Measurements from ENCODE around the gene CCDC57.

CCDC57 gene

DNA sequence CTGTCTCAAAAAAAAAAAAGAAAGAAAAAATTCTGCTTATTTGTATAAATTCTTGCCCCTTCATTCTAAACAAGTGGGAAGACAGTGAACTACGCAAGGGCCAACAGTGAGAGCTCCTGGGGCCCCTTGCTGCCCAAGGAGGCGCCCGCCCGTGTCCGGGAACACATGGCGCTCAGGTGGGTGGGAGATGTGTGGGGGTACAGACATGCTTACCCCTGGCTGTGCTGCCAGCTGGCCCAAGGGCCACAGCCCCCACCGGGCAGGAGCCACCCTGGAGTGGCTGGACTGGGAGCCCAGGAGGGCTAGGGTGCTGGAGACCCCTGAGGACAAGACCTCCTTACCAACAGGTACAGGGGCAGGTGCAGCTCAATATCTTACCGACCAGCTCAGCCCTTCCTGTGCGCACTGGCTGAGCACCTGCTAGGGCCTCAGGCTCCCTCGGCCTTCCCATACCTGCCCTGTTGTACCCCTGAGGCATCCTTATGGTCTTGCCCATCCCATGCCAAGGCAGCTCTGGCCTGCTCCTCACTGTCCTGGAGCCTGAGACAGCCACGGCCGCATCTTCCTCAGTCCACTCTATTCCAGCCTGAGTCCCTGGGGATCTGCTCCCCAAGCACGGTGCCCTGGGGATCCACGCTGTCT, 56.2 kb downstream of the CCDC57 start:
- no peak overlapping the region for H2AFZ ChIP-seq (ENCODE audit: low read depth, low read length)
- H3K27me3 ChIP-seq (ENCODE audit: low read depth, low read length): no peaks in the 10 kb centered on the region
- H3K4me2 ChIP-seq (ENCODE audit: low read length): no peak overlapping the region
- H3K27ac ChIP-seq (ENCODE audit: low read length): no peak overlapping the region
- peaks cover 2% of the 10 kb centered on the region for H3K36me3 ChIP-seq (replicated peaks; ENCODE audit: low read depth, low read length)
- H3K4me1 ChIP-seq (ENCODE audit: low read length): no peaks in the 10 kb centered on the region
- TF ChIP-seq, protein P1, sequence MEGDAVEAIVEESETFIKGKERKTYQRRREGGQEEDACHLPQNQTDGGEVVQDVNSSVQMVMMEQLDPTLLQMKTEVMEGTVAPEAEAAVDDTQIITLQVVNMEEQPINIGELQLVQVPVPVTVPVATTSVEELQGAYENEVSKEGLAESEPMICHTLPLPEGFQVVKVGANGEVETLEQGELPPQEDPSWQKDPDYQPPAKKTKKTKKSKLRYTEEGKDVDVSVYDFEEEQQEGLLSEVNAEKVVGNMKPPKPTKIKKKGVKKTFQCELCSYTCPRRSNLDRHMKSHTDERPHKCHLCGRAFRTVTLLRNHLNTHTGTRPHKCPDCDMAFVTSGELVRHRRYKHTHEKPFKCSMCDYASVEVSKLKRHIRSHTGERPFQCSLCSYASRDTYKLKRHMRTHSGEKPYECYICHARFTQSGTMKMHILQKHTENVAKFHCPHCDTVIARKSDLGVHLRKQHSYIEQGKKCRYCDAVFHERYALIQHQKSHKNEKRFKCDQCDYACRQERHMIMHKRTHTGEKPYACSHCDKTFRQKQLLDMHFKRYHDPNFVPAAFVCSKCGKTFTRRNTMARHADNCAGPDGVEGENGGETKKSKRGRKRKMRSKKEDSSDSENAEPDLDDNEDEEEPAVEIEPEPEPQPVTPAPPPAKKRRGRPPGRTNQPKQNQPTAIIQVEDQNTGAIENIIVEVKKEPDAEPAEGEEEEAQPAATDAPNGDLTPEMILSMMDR (IDR thresholded peaks at IDR 0.05; ENCODE audit: low read depth, low read length): no peak
- TF ChIP-seq EZH2phosphoT487 (IDR thresholded peaks at IDR 0.05; ENCODE audit: low read depth): no peak
- no peaks in the 10 kb centered on the region for H3K79me2 ChIP-seq (ENCODE audit: low read length)
- H3K9me3 ChIP-seq (ENCODE audit: insufficient read depth, low read length): no peaks in the 10 kb centered on the region
- no peaks in the 10 kb centered on the region for H4K20me1 ChIP-seq (ENCODE audit: insufficient read depth, low read length)
- no peak overlapping the region for H3K4me3 ChIP-seq (ENCODE audit: low read length)
- H3K9ac ChIP-seq (ENCODE audit: low read length): no peak overlapping the region

DNA sequence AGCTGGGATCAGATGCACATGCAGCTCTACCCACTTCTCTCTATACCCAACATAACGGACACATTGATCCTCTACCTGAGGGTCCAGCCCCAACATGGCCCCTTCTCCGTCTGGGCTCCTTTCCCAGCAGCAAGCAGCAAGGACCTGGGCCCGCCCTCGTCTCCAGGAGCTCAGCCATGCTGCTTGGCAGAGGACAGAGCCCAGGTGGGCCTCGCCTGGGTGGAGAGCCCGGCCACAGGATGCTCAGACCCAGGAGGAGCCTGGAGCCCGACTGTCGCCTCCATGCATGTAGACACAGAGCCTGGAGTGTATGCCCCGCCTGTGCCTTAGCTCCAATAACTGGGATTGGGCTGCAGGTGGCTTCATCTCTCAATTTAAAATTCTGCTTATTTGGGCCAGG, 57.0 kb downstream of the CCDC57 start:
- Histone ChIP-seq H2AFZ (ENCODE audit: low read depth, low read length) (no peak overlapping the region), H3K9ac (ENCODE audit: low read length) (no peak overlapping the region), H3K36me3 (replicated peaks; ENCODE audit: low read depth, low read length) (no peaks in the 10 kb centered on the region), H3K27me3 (ENCODE audit: low read depth, low read length) (no peaks in the 10 kb centered on the region), H3K27ac (ENCODE audit: low read length) (no peak overlapping the region), H4K20me1 (ENCODE audit: insufficient read depth, low read length) (no peaks in the 10 kb centered on the region), H3K79me2 (ENCODE audit: low read length) (no peaks in the 10 kb centered on the region), H3K9me3 (ENCODE audit: insufficient read depth, low read length) (no peaks in the 10 kb centered on the region), H3K4me2 (ENCODE audit: low read length) (no peak overlapping the region), H3K4me1 (ENCODE audit: low read length) (no peaks in the 10 kb centered on the region), H3K4me3 (ENCODE audit: low read length) (no peak overlapping the region)
- TF ChIP-seq EZH2phosphoT487 (IDR thresholded peaks at IDR 0.05; ENCODE audit: low read depth): no peak
- TF ChIP-seq, protein P1 (IDR thresholded peaks at IDR 0.05; ENCODE audit: low read depth, low read length): no peak

DNA sequence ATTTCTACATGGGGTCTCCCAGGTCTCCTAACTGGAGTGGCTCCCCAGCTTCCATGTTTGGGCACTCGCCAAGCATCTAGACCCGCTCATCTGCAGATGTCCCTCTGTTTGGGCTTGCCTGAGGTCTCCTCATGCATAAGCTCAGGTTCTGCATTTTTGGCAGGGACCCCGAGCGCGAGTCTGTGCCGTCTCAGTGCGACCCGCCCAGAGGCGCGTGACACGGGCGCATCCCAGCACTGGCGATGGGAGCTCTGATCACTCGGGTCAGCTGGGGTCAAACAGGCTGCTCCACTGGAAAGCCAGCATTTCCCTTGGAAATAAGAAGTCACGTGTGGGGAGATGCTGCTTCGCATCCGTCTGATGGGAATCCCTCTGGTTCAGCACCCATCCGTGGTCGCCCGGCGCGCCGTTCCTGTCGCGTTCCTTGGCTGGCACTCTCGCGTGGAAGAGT, 57.7 kb downstream of the CCDC57 start:
- Histone ChIP-seq H3K36me3 (replicated peaks; ENCODE audit: low read depth, low read length) (no peaks in the 10 kb centered on the region), H3K4me3 (ENCODE audit: low read length) (no peak overlapping the region), H3K4me1 (ENCODE audit: low read length) (no peaks in the 10 kb centered on the region), H3K9me3 (ENCODE audit: insufficient read depth, low read length) (no peaks in the 10 kb centered on the region), H4K20me1 (ENCODE audit: insufficient read depth, low read length) (no peaks in the 10 kb centered on the region), H3K27me3 (ENCODE audit: low read depth, low read length) (no peaks in the 10 kb centered on the region), H3K4me2 (ENCODE audit: low read length) (no peak overlapping the region), H3K9ac (ENCODE audit: low read length) (no peak overlapping the region), H3K79me2 (ENCODE audit: low read length) (no peaks in the 10 kb centered on the region), H3K27ac (ENCODE audit: low read length) (no peak overlapping the region), H2AFZ (ENCODE audit: low read depth, low read length) (no peak overlapping the region)
- TF ChIP-seq EZH2phosphoT487 (IDR thresholded peaks at IDR 0.05; ENCODE audit: low read depth): no peak
- TF ChIP-seq, protein P1 (IDR thresholded peaks at IDR 0.05; ENCODE audit: low read depth, low read length): no peak

DNA sequence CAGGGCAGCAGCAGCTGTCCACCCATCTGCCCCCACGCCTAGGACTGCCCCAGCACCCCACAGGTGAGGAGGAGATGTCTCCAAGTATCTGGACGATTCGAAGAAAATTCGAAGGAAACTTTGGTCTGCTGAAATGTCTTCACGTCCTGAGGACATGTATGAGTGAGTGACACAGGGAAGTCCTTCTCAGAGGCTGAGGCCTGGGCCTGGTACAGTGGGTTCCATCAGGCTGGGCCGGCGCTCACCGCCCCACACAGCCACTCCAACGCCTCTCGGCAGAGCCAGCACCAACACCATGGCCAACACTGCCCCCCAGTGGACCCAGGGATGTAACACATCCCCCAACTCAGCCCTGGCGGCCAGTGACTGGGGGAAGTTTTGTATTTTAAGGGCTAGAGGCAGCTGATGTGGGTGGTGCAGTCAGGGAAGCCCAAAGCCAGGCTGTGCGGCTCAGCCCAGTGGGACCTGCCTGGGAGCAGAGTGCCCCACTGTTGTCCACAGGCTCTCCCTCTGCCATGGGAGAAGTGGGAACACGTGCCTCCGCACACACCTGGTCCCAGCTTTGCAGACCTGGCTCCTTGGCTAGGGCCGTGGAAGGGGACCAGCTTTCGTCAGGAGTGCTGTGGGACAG, 58.8 kb downstream of the CCDC57 start:
- no peak overlapping the region for H3K4me3 ChIP-seq (ENCODE audit: low read length)
- H4K20me1 ChIP-seq (ENCODE audit: insufficient read depth, low read length): no peaks in the 10 kb centered on the region
- TF ChIP-seq EZH2phosphoT487 (IDR thresholded peaks at IDR 0.05; ENCODE audit: low read depth): no peak
- TF ChIP-seq, protein P1 (IDR thresholded peaks at IDR 0.05; ENCODE audit: low read depth, low read length): peak; percentile 81
- H3K36me3 ChIP-seq (replicated peaks; ENCODE audit: low read depth, low read length): no peaks in the 10 kb centered on the region
- no peak overlapping the region for H3K4me2 ChIP-seq (ENCODE audit: low read length)
- no peak overlapping the region for H3K27ac ChIP-seq (ENCODE audit: low read length)
- H3K9me3 ChIP-seq (ENCODE audit: insufficient read depth, low read length): no peaks in the 10 kb centered on the region
- no peaks in the 10 kb centered on the region for H3K27me3 ChIP-seq (ENCODE audit: low read depth, low read length)
- H3K4me1 ChIP-seq (ENCODE audit: low read length): no peaks in the 10 kb centered on the region
- no peaks in the 10 kb centered on the region for H3K79me2 ChIP-seq (ENCODE audit: low read length)
- no peak overlapping the region for H3K9ac ChIP-seq (ENCODE audit: low read length)
- H2AFZ ChIP-seq (ENCODE audit: low read depth, low read length): no peak overlapping the region

All from OCI-LY3 (cell line).